Fibroblast of lung (primary cell): ENCODE results near the gene PRKAG2.

ENCODE experiments used
- EZH2 ChIP-seq: IDR thresholded peaks from 2 replicates; pipeline ENCODE4 v1.5.1; 2012; ENCODE audit warnings: low read length, control low read depth, mild to moderate bottlenecking; ENCODE audit errors: missing control alignments
- TF ChIP-seq, protein P1 (sequence below), 2 donors: IDR thresholded peaks in 1 of 2; conservative IDR thresholded peaks in 1 of 2; 1 replicate in 1 of 2; 2 replicates in 1 of 2; pipeline ENCODE4 v1.5.1; 2011 to 2012; ENCODE audit warnings: low read length in 2 of 2, control low read depth in 1 of 2, inconsistent platforms in 1 of 2, low read depth in 1 of 2, mild to moderate bottlenecking in 1 of 2

DNA sequence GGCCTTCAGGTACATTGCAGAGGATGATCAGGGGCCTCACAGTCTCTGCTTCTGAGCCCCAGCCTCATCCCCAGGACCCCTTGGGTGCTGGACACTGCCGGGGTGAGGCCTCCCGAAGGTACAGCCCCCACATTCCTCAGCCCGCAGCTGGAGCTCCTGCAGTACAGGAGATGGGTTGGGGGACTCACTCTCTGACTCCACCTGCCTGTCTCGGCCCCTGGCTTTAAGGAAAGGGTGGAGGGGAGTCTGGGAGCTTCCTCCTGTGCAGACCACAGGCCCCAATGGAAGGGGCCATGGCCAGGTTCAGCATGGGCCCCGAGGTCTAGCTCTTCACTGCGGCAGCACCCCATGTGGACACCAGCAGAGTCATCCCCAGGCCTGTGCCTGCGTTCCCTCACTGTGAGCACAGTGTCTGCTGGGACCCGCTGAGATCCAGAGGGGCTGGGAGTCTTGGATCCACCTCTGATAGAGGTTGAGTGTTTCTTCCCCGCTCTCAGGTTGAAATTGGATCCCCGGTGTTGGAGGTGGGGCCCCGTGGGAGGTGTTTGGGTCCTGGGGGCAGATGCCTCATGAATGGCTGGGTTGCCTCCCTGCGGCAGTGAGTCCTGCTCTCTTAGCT, 99.9 kb downstream of the PRKAG2 start:
- TF ChIP-seq, protein P1, sequence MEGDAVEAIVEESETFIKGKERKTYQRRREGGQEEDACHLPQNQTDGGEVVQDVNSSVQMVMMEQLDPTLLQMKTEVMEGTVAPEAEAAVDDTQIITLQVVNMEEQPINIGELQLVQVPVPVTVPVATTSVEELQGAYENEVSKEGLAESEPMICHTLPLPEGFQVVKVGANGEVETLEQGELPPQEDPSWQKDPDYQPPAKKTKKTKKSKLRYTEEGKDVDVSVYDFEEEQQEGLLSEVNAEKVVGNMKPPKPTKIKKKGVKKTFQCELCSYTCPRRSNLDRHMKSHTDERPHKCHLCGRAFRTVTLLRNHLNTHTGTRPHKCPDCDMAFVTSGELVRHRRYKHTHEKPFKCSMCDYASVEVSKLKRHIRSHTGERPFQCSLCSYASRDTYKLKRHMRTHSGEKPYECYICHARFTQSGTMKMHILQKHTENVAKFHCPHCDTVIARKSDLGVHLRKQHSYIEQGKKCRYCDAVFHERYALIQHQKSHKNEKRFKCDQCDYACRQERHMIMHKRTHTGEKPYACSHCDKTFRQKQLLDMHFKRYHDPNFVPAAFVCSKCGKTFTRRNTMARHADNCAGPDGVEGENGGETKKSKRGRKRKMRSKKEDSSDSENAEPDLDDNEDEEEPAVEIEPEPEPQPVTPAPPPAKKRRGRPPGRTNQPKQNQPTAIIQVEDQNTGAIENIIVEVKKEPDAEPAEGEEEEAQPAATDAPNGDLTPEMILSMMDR (conservative IDR thresholded peaks at IDR 0.05 in 1 of 2, IDR thresholded peaks at IDR 0.05 in 1 of 2; ENCODE audit: low read depth in 1 of 2, low read length in 2 of 2) = no peak
- TF ChIP-seq EZH2 = no peak
